ENCODE measurements around the gene MED13L.

GRCh38 chr12:115946867-115947695 lies 330.4 kb downstream of the MED13L start:
- TF ChIP-seq CTCF (IDR thresholded peaks at IDR 0.05): peak; percentile 97
- TF ChIP-seq ZFX (IDR thresholded peaks at IDR 0.05; ENCODE audit: borderline replicate concordance): no peak

All from 22Rv1 (cell line).